GM18861 (cell line): ENCODE results near the gene MAP3K8.
"Not testable (repeated sequence)": the region's sequence is repeated elsewhere in the genome, so short reads cannot be mapped to it uniquely, and the experiment has no call there.

Source experiments
- ATAC-seq: cut with Tn5 transposase; IDR thresholded peaks from one replicate; pipeline ENCODE4 v1.9.1; 2021; ENCODE audit not compliant: unreplicated experiment

MAP3K8 gene

DNA sequence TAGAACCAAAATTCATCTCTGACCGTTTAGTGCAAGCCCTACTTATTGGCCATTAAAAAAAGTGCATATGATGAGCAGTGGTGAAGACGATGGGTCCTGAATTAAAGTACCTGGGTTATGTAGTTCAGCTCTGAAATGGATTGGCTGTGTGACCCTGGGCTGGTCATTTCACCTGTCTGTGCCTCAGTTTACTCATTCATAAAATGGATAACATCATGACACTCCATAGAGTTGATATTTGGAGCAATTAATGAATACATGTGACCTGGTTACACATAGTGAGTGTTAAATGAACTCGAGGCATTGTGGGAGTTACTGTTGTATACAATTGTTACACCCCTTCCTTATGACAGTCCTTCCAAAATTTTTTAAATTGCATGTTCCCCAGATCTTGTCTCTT lies 9.1 kb downstream of the MAP3K8 start:
- no peak for ATAC-seq

DNA sequence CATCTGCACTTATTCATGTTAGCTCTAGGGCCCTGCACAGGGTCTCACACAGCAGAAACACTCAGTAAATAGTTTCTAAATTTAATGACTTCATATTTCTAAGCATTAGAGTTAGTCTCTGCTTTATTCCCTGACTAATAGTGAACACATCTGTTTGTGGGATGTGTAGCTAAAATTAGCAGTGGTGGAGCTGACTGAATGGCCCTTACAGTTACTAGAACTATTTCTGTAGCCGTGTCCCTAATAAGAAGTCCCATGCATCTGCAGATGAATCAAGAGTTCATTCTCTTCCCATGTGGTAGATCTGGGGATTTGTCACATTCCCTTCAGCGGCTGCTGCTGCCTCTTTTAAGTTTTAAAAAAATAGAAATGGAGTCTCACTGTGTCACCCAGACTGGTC lies 11.7 kb downstream of the MAP3K8 start:
- no peak for ATAC-seq

DNA sequence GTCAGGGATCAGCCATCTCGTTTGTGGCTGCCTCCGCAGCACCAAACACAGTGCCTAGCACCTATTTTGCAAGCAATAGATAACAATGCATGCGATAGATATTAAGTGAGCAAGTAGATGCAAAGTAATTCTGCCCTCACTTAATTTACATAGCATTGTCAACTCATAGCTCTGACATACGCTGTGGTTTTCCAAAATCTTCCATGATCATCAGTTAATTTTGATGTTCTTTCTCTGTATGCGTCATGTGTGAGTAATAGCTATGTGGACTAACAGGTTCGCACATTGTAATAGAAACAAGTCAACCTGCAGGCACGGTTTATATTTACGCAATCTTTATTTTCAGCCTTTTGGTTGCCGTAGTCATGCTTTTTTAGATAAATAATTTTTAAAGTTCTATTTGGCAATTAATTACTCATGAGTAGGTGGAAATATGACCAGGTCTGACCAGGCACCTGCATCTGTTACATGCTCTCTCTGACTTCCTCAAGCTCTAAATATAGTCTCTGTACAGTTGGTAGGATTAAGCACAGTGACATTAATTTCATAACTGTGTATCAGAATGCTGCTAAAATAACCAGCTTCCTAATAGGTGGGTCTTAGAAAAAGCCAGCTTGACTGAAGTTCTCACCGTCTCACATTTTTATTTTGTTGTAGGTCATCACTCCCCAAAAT lies 13.3 kb downstream of the MAP3K8 start:
- no peak for ATAC-seq

- no peak for ATAC-seq
Observed at GRCh38 chr10:30448092-30448491, 14.1 kb downstream of the MAP3K8 start.

- no peak for ATAC-seq
Observed at GRCh38 chr10:30453764-30454527, 20.0 kb downstream of the MAP3K8 start.

- ATAC-seq, result no peak
Observed at GRCh38 chr10:30454744-30455510, 20.9 kb downstream of the MAP3K8 start.

DNA sequence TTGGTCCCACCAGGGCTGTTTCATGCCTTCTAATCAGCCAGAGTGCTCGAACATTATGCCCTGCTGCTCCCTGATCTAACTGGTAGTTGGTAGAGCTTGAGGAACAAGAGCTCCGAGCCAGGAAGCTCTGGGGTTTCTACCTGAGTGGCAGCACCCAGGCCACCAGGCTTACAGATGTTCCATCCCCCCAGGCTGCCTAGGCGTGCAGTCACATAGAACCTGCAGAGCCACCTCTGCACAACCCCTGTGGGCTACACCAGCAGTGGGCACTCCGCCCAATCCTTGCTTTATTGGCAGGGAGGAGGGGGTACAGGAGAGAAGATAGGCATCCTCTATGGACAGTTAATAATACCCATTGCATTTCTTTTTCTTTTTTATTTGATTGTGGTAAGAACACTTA lies 21.8 kb downstream of the MAP3K8 start:
- peak; percentile 46 for ATAC-seq

DNA sequence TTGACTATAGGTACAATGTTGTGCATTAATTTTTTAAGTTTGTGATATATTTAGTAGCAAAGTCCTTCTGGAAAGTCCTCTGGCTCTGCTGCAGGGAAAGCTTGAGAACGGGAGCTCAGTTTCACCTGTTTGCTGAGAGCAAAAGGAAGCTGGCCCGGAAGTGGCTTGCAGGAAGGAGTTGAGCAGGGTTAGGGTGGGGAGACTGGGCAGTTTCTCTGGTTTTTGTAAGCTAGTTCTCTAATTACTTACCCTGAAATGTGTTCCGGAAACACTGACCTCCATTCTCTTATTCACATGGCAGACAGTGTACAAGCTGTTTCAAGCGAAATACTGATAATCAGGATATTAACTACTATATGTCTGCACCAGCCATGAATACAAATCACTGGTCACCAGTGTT lies 22.3 kb downstream of the MAP3K8 start:
- peak; percentile 74 for ATAC-seq

DNA sequence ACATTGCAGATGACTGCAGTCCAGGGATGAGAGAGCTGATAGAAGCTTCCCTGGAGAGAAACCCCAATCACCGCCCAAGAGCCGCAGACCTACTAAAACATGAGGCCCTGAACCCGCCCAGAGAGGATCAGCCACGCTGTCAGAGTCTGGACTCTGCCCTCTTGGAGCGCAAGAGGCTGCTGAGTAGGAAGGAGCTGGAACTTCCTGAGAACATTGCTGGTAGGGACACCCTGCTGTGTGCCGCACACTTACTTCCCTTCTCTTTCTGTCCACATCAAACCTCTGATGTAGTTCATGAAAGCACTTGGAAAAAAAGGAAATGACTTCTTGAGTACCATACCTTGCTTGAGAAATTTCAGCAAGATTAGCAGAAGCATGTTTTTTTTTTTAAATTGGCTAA lies 25.3 kb downstream of the MAP3K8 start:
- ATAC-seq, result no peak

DNA sequence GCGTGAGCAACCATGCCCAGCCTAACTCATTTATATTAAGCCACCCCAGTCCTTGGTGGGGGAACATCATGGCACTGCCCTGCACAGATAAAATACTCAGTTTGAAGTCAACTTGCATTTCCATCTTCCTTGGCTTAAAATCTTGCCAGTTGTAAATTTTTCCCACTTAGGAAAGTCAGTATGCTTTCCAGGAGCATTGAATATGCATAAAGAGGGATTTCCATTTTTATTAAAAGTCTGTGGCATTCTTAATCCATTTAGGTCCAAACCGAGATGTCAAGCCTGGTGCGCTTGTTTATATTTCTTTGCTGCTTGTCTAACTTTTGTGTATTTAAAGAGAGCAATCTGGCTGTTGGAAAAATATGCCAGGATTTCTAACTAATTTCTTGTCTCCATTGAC lies 26.1 kb downstream of the MAP3K8 start:
- ATAC-seq, result no peak

DNA sequence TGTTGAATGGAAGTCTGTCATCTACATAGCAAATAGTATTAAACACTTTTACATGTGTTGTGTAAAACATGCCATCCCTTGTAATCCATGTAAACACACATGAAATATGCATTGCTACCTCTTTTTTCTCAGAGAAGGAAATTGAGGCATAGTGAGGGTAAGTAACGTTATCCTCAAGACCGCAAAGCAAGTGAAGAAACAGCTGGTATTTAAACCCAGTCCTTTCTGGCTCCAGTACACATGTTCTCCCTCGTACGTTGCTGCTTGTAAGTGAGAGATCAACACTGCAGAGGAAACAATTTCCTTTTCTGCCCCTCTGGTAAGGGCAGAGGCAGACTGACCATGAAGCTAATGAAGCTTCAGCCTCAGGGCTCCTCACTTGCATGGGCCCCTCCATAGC lies 28.5 kb downstream of the MAP3K8 start:
- no peak for ATAC-seq

DNA sequence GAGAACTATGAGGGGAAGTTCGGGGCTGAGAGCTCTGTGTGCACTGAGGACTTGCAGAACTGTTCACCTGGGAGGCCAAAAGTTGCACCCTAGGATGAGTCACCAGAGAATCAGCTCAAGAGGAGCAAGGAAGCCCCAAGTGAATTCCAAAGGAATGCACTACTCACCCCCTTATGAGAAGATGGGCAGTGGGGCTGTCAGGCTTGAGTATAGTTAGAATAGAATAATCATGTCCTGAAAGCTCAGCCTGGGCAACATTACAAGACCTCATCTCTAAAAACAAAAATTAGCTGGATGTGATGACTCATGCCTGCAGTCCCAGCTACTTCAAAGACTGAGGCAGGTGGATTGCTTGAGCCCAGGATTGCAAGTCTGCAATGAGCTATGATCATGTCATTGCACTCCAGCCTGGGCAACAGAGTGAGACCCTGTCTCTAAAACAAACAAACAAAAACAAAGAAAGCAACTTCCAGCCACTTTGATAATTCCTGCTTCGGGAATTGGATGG lies 30.0 kb downstream of the MAP3K8 start:
- no peak for ATAC-seq

DNA sequence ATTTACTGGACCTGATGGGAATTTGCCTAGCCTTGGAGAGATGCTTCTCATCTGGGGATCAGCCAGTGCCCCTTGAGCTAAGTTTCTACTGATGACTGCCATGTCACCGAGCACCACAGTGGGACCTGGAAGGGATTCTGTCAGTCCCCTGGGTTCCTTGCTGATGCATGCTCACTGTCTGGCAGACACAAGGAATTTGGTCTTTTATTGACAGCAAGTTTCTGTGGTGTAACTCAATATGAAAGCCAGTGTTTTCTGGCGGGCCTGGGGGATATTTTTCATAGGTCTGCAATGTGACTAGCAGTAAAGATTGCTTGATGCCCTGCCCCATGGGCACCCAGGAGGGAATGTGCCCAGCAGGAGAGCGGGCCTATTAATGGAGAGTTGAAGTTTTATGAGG lies 30.7 kb downstream of the MAP3K8 start:
- ATAC-seq, result no peak

DNA sequence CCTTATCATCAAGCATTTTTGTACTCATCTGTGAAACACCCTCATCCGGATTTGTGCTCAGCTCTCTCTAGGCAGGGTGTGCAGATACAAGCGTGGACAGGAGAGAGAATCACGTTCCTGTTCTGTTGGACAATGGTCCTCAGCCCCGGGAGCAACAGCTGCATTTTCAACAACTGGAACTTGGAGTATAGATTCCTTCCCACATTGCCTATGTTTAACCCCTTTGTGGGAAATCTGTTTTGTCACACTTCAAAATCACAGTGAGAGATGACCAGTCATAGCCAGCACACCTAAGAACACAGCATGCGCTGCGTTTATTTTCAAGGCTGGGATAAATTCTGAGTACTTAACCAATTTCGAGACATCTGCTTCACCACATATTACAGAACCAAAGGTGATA lies 32.5 kb downstream of the MAP3K8 start:
- no peak for ATAC-seq

DNA sequence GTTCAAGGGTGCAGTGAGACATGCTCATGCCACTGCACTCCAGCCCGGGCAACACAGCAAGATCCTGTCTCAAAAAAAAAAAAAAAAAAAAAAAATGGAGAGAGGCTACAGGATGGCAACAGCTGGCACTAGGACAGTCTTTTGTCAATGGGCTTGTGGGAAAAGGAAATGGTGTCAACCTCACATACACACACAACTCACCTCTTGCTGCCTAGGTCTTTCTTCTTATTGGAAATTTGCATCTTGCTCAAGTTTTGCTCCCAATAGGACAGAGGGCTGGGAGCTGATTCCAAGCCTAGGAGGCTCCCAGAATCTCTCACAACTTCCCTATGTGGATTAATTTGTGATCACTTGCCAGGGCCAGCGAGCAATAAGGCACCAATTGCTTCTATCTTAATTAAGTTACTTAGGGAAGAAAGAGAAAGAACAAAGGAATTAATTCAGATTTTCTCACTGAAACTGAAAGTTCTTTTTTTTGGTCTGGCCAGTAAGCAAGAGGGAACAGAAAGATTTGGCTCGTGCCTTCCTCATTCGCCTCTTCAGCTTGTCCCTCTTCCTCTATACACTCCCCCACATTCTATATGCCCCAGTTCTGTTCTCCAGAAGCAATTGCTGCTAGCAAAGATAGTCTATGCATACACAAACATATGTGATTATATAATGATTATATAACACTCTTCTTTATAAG lies 33.8 kb downstream of the MAP3K8 start:
- peak; percentile 66 for ATAC-seq

- ATAC-seq, result no peak
Observed at GRCh38 chr10:30472414-30473155, 38.6 kb downstream of the MAP3K8 start.

GRCh38 chr10:30475515-30475914 lies 41.5 kb downstream of the MAP3K8 start:
- ATAC-seq, result not testable (repeated sequence)

GRCh38 chr10:30476511-30477155 lies 42.6 kb downstream of the MAP3K8 start:
- ATAC-seq, result no peak

DNA sequence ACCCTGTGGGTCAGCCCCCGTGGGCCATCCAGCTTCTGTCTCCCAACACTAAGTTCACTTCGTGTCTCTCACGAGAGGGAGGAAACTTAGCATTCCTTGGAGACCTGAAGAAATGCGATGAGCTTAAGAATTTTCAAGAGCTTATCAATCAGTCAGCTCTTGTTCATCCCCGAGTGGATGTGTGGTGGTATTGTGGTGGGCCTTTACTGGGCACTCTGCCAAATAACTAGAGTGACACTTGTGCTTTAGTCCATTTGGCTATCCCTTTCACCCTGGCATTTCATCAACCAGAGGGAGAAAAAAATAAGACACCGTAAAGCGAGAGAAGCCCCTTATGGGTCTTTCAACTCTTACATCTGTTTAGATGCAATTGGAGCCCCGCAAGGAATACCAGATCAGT lies 45.5 kb downstream of the MAP3K8 start:
- ATAC-seq, result not testable (repeated sequence)

GRCh38 chr10:30481603-30482002 lies 47.6 kb downstream of the MAP3K8 start:
- no peak for ATAC-seq
